ENCODE data around the gene C1RL.

Gene C1RL

GRCh38 chr12:7091660-7092228 lies 17.3 kb downstream of the C1RL start:
- no peak for DNase-seq (ENCODE audit: low read depth)

- no peak for DNase-seq (ENCODE audit: low read depth)
Measured at GRCh38 chr12:7091171-7091570, 17.8 kb downstream of the C1RL start.

GRCh38 chr12:7090222-7090998 lies 18.6 kb downstream of the C1RL start:
- no peak for DNase-seq (ENCODE audit: low read depth)

GRCh38 chr12:7089196-7089871 lies 19.7 kb downstream of the C1RL start:
- DNase-seq (ENCODE audit: low read depth): no peak

- DNase-seq (ENCODE audit: low read depth): no peak
Measured at GRCh38 chr12:7083125-7083524, 25.9 kb downstream of the C1RL start.

GRCh38 chr12:7081037-7081436 lies 28.0 kb downstream of the C1RL start:
- DNase-seq (ENCODE audit: low read depth): no peak

- no peak for DNase-seq (ENCODE audit: low read depth)
Measured at GRCh38 chr12:7079826-7080125, 29.2 kb downstream of the C1RL start.

GRCh38 chr12:7078163-7078562 lies 30.9 kb downstream of the C1RL start:
- DNase-seq (ENCODE audit: low read depth): no peak

GRCh38 chr12:7076493-7076892 lies 32.5 kb downstream of the C1RL start:
- no peak for DNase-seq (ENCODE audit: low read depth)

- DNase-seq (ENCODE audit: low read depth): no peak
Measured at GRCh38 chr12:7075939-7076338, 33.1 kb downstream of the C1RL start.

- no peak for DNase-seq (ENCODE audit: low read depth)
Measured at GRCh38 chr12:7075518-7075917, 33.5 kb downstream of the C1RL start.

GRCh38 chr12:7073946-7074345 lies 35.1 kb downstream of the C1RL start:
- DNase-seq (ENCODE audit: low read depth): no peak

- DNase-seq (ENCODE audit: low read depth): no peak
Measured at GRCh38 chr12:7072554-7072953, 36.5 kb downstream of the C1RL start.

- DNase-seq (ENCODE audit: low read depth): no peak
Measured at GRCh38 chr12:7072035-7072434, 37.0 kb downstream of the C1RL start.

GRCh38 chr12:7069386-7069785 lies 39.6 kb downstream of the C1RL start:
- DNase-seq (ENCODE audit: low read depth): no peak

GRCh38 chr12:7068994-7069346 lies 40.0 kb downstream of the C1RL start:
- no peak for DNase-seq (ENCODE audit: low read depth)

GRCh38 chr12:7068240-7068993 lies 40.6 kb downstream of the C1RL start:
- DNase-seq (ENCODE audit: low read depth): no peak

- no peak for DNase-seq (ENCODE audit: low read depth)
Measured at GRCh38 chr12:7067096-7067495, 41.9 kb downstream of the C1RL start.

GRCh38 chr12:7066596-7066995 lies 42.4 kb downstream of the C1RL start:
- no peak for DNase-seq (ENCODE audit: low read depth)

- DNase-seq (ENCODE audit: low read depth): no peak
Measured at GRCh38 chr12:7065073-7065623, 43.9 kb downstream of the C1RL start.

GRCh38 chr12:7064516-7064915 lies 44.5 kb downstream of the C1RL start:
- no peak for DNase-seq (ENCODE audit: low read depth)

- DNase-seq (ENCODE audit: low read depth): no peak
Measured at GRCh38 chr12:7061596-7061995, 47.4 kb downstream of the C1RL start.

- no peak for DNase-seq (ENCODE audit: low read depth)
Measured at GRCh38 chr12:7061138-7061537, 47.9 kb downstream of the C1RL start.
